Liver (tissue), 9 donors: ENCODE results near the gene USP6NL. TPM values are rescaled to one million over a fixed set of nuclear protein-coding genes. Genes with fewer than 3 reads are reported as not detected.

Experiments
- DNase-seq: peaks from one replicate; pipeline ENCODE4 v3.0.0-alpha.2; 2017; ENCODE audit warnings: low spot score
- H3K27ac ChIP-seq, 2 donors: one replicate each; pipeline ENCODE4 v1.7.0; 2013; ENCODE audit warnings: inconsistent platforms in 2 of 2, low read length in 2 of 2, control low read depth in 1 of 2, low read depth in 1 of 2, mild to moderate bottlenecking in 1 of 2
- H3K27me3 ChIP-seq, 4 donors: one replicate each; pipeline versions ENCODE4 v1.6.1 to v1.7.0; 2013; ENCODE audit warnings: low read length in 3 of 4, inconsistent platforms in 1 of 4, mild to moderate bottlenecking in 1 of 4, moderate library complexity in 1 of 4; ENCODE audit not compliant: control insufficient read depth in 4 of 4, insufficient read depth in 4 of 4
- H3K36me3 ChIP-seq, 4 donors: one replicate each; pipeline versions ENCODE4 v1.6.1 to v1.7.0; 2013; ENCODE audit warnings: low read length in 3 of 4, mild to moderate bottlenecking in 3 of 4, low read depth in 1 of 4, moderate library complexity in 1 of 4; ENCODE audit not compliant: control insufficient read depth in 4 of 4, insufficient read depth in 3 of 4
- H3K4me1 ChIP-seq, 4 donors: one replicate each; pipeline versions ENCODE4 v1.6.1 to v1.7.0; 2013; ENCODE audit warnings: low read length in 3 of 4, mild to moderate bottlenecking in 3 of 4, moderate library complexity in 1 of 4; ENCODE audit not compliant: control insufficient read depth in 4 of 4, insufficient read depth in 4 of 4
- H3K4me3 ChIP-seq, 3 donors: one replicate each; pipeline versions ENCODE4 v1.6.1 to v1.7.0; 2013; ENCODE audit warnings: low read length in 3 of 3, control low read depth in 1 of 3, low read depth in 1 of 3, mild to moderate bottlenecking in 1 of 3
- H3K9ac ChIP-seq, 2 donors: one replicate each; pipeline ENCODE4 v1.7.0; 2013; ENCODE audit warnings: low read length in 2 of 2, mild to moderate bottlenecking in 2 of 2, moderate library complexity in 2 of 2, control low read depth in 1 of 2, low read depth in 1 of 2
- H3K9me3 ChIP-seq, 4 donors: one replicate each; pipeline versions ENCODE4 v1.6.1 to v1.7.0; 2013; ENCODE audit warnings: low read length in 3 of 4; ENCODE audit not compliant: control insufficient read depth in 4 of 4
- EGR1 ChIP-seq, 2 donors: IDR thresholded peaks; 2 replicates each; pipeline ENCODE4 v1.6.1; 2016 to 2018; ENCODE audit warnings: antibody characterized with exemption in 2 of 2, low read depth in 2 of 2
- FOXA1 ChIP-seq: IDR thresholded peaks from 2 replicates; pipeline ENCODE4 v1.6.1; 2016; ENCODE audit warnings: antibody characterized with exemption
- GABPA ChIP-seq, 2 donors: IDR thresholded peaks in 1 of 2; conservative IDR thresholded peaks in 1 of 2; 2 replicates each; pipeline ENCODE4 v1.6.1; 2016; ENCODE audit warnings: antibody characterized with exemption in 2 of 2, mild to moderate bottlenecking in 1 of 2, moderate library complexity in 1 of 2
- JUND ChIP-seq, 2 donors: IDR thresholded peaks; 2 replicates each; pipeline ENCODE4 v1.6.1; 2016; ENCODE audit warnings: antibody characterized with exemption in 2 of 2
- NR2F2 ChIP-seq: IDR thresholded peaks from 2 replicates; pipeline ENCODE4 v1.6.1; 2016; ENCODE audit warnings: antibody characterized with exemption
- RAD21 ChIP-seq, 2 donors: IDR thresholded peaks; 2 replicates each; pipeline ENCODE4 v1.6.1; 2016; ENCODE audit warnings: antibody characterized with exemption in 2 of 2, mild to moderate bottlenecking in 2 of 2
- RXRA ChIP-seq, 2 donors: IDR thresholded peaks; 2 replicates each; pipeline ENCODE4 v1.6.1; 2017 to 2018; ENCODE audit warnings: antibody characterized with exemption in 2 of 2, mild to moderate bottlenecking in 1 of 2
- SP1 ChIP-seq: IDR thresholded peaks from 2 replicates; pipeline ENCODE4 v1.6.1; 2018; ENCODE audit warnings: antibody characterized with exemption, mild to moderate bottlenecking
- YY1 ChIP-seq: IDR thresholded peaks from 2 replicates; pipeline ENCODE4 v1.6.1; 2016; ENCODE audit warnings: antibody characterized with exemption, mild to moderate bottlenecking
- WGBS: extraction: QIAGEN DNeasy Blood & Tissue Kit; methylation state at CpG from one replicate; pipeline ENCODE4 v1.1.7; 2013; 5-methylcytosine and 5-hydroxymethylcytosine counted together
- polyA plus RNA-seq, 2 donors: library from polyadenylated mRNA; stranded (reverse) in 1 of 2; unstranded in 1 of 2; fragments of 200-250 nt in 1 of 2; fragments of >200 nt in 1 of 2; fragmentation: Nextera tagmentation in 1 of 2; extraction: Ambion mirVana in 1 of 2; gene quantifications; one replicate each; pipeline versions ENCODE4 v1.2.1 to v1.2.3, GENCODE V29; 2013 to 2015
- total RNA-seq, 2 donors: library from RNA; depleted of rRNA; stranded (reverse); fragments of >200 nt; gene quantifications; one replicate each; pipeline ENCODE4 v1.2.3, GENCODE V29; 2014
- TF ChIP-seq, protein P1 (sequence below): IDR thresholded peaks from 2 replicates; pipeline ENCODE4 v1.6.1; 2016; ENCODE audit warnings: antibody characterized with exemption
- TF ChIP-seq, protein P2 (sequence below): IDR thresholded peaks from 2 replicates; pipeline ENCODE4 v1.6.1; 2016; ENCODE audit warnings: antibody characterized with exemption
- TF ChIP-seq, protein P3 (sequence below): fragments of 150-350 bp; IDR thresholded peaks from 2 replicates; pipeline ENCODE4 v1.5.1; 2017; ENCODE audit warnings: improper control_type of control experiment, low read depth, low read length; ENCODE audit not compliant: missing input control
- TF ChIP-seq, protein P4 (sequence below): IDR thresholded peaks from 2 replicates; pipeline ENCODE4 v1.6.1; 2016; ENCODE audit warnings: antibody characterized with exemption
- TF ChIP-seq, protein P5 (sequence below): IDR thresholded peaks from 2 replicates; pipeline ENCODE4 v1.6.1; 2016; ENCODE audit warnings: antibody characterized with exemption, mild to moderate bottlenecking
- donor health status: healthy.
- donor health status: healthy.
- donor health status: healthy.
- donor health status: healthy.
- donor health status: healthy.

Gene USP6NL
- total and polyA plus RNA-seq, 4 donors, result 3.8 to 15.0 (median 10.2) TPM

DNA sequence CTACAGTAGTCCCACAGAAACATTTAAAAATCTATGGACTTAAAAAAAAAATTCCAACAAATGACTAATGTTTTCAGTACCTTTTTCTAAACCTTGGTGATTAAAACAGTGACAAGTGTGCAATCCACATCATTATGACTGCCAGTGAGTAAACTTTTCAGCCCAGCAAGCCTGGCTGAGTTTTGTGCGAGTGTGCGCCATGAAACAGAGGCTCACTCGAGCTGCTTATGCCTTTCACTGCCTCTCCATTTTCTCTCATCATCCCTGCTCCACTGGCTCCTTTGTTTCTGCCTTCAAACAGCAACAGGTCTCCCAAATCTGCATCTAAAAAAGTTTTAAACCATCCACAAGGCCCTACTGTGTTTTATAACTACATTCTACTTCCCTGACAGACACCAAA lies 105.8 kb downstream of the USP6NL start:
- 95% methylated on average over 3 of the region's 3 CpGs for WGBS
- H3K27me3 ChIP-seq, result no peaks in the 10 kb centered on the region
- H3K36me3 ChIP-seq, result peaks cover 4 to 10% (median 6%) of the 10 kb centered on the region in 4 donors
- no peaks in the 10 kb centered on the region for H3K9me3 ChIP-seq
- no peak overlapping the region for H3K4me3 ChIP-seq
- DNase-seq, result no peak
- no peak for TF ChIP-seq FOXA1
- no peak for TF ChIP-seq YY1
- TF ChIP-seq, protein P1, sequence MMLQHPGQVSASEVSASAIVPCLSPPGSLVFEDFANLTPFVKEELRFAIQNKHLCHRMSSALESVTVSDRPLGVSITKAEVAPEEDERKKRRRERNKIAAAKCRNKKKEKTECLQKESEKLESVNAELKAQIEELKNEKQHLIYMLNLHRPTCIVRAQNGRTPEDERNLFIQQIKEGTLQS, result no peak
- TF ChIP-seq JUND (IDR thresholded peaks at IDR 0.05), result no peak
- no peak for TF ChIP-seq SP1
- TF ChIP-seq, protein P2, sequence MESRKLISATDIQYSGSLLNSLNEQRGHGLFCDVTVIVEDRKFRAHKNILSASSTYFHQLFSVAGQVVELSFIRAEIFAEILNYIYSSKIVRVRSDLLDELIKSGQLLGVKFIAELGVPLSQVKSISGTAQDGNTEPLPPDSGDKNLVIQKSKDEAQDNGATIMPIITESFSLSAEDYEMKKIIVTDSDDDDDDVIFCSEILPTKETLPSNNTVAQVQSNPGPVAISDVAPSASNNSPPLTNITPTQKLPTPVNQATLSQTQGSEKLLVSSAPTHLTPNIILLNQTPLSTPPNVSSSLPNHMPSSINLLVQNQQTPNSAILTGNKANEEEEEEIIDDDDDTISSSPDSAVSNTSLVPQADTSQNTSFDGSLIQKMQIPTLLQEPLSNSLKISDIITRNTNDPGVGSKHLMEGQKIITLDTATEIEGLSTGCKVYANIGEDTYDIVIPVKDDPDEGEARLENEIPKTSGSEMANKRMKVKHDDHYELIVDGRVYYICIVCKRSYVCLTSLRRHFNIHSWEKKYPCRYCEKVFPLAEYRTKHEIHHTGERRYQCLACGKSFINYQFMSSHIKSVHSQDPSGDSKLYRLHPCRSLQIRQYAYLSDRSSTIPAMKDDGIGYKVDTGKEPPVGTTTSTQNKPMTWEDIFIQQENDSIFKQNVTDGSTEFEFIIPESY, result no peak
- TF ChIP-seq GABPA (IDR thresholded peaks at IDR 0.05 in 1 of 2, conservative IDR thresholded peaks at IDR 0.05 in 1 of 2), result no peak
- TF ChIP-seq EGR1 (IDR thresholded peaks at IDR 0.05; ENCODE audit: low read depth in 2 of 2), result no peak
- no peak for TF ChIP-seq RXRA (IDR thresholded peaks at IDR 0.05)
- H3K27ac ChIP-seq, result no peak overlapping the region
- H3K4me1 ChIP-seq, result no peaks in the 10 kb centered on the region
- H3K9ac ChIP-seq, result no peak overlapping the region

DNA sequence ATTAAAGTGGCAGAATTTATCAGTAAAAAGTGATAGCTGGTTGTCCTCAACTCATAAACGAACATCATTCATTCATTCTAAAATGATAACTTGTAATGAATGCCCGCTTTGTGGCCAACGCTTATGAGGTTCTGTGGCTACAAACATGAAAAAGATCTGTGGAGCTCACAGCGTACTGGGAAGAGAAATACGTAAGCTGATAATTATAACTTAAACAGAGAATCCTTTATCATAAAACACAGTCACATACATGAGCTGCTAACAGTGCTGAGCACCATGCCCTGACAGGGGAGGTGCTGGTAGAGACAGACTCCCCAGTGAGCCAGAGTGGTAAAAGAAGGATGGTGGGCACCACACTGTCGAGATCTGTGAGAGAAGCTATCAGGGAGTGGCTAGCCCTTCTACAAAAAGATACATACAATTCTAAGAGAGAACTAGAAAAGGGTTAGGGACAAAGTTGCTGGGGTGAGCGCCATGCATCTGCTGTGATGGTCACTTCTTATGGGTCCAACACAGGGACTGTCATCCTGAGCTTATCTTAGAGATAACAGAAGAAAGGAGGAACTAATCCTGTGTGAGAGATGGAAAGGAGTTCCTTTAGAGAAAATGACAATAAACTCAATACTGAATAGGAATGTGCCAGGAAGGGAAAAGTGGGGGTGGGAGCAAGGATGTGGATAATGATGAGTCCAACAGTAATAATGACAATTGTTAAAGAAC lies 106.7 kb downstream of the USP6NL start:
- H3K27ac ChIP-seq, result no peak overlapping the region
- DNase-seq, result no peak
- no peak overlapping the region for H3K9ac ChIP-seq
- no peak overlapping the region for H3K4me3 ChIP-seq
- no peaks in the 10 kb centered on the region for H3K4me1 ChIP-seq
- TF ChIP-seq, protein P1, result no peak
- TF ChIP-seq, protein P3, sequence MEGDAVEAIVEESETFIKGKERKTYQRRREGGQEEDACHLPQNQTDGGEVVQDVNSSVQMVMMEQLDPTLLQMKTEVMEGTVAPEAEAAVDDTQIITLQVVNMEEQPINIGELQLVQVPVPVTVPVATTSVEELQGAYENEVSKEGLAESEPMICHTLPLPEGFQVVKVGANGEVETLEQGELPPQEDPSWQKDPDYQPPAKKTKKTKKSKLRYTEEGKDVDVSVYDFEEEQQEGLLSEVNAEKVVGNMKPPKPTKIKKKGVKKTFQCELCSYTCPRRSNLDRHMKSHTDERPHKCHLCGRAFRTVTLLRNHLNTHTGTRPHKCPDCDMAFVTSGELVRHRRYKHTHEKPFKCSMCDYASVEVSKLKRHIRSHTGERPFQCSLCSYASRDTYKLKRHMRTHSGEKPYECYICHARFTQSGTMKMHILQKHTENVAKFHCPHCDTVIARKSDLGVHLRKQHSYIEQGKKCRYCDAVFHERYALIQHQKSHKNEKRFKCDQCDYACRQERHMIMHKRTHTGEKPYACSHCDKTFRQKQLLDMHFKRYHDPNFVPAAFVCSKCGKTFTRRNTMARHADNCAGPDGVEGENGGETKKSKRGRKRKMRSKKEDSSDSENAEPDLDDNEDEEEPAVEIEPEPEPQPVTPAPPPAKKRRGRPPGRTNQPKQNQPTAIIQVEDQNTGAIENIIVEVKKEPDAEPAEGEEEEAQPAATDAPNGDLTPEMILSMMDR, result no peak
- TF ChIP-seq, protein P4, sequence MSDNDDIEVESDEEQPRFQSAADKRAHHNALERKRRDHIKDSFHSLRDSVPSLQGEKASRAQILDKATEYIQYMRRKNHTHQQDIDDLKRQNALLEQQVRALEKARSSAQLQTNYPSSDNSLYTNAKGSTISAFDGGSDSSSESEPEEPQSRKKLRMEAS, result no peak
- TF ChIP-seq, protein P5, sequence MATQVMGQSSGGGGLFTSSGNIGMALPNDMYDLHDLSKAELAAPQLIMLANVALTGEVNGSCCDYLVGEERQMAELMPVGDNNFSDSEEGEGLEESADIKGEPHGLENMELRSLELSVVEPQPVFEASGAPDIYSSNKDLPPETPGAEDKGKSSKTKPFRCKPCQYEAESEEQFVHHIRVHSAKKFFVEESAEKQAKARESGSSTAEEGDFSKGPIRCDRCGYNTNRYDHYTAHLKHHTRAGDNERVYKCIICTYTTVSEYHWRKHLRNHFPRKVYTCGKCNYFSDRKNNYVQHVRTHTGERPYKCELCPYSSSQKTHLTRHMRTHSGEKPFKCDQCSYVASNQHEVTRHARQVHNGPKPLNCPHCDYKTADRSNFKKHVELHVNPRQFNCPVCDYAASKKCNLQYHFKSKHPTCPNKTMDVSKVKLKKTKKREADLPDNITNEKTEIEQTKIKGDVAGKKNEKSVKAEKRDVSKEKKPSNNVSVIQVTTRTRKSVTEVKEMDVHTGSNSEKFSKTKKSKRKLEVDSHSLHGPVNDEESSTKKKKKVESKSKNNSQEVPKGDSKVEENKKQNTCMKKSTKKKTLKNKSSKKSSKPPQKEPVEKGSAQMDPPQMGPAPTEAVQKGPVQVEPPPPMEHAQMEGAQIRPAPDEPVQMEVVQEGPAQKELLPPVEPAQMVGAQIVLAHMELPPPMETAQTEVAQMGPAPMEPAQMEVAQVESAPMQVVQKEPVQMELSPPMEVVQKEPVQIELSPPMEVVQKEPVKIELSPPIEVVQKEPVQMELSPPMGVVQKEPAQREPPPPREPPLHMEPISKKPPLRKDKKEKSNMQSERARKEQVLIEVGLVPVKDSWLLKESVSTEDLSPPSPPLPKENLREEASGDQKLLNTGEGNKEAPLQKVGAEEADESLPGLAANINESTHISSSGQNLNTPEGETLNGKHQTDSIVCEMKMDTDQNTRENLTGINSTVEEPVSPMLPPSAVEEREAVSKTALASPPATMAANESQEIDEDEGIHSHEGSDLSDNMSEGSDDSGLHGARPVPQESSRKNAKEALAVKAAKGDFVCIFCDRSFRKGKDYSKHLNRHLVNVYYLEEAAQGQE, result no peak
- no peak for TF ChIP-seq GABPA (IDR thresholded peaks at IDR 0.05 in 1 of 2, conservative IDR thresholded peaks at IDR 0.05 in 1 of 2)
- no peak for TF ChIP-seq FOXA1
- no peak for TF ChIP-seq NR2F2
- TF ChIP-seq EGR1 (IDR thresholded peaks at IDR 0.05; ENCODE audit: low read depth in 2 of 2), result no peak
- no peak for TF ChIP-seq JUND (IDR thresholded peaks at IDR 0.05)
- TF ChIP-seq RAD21 (IDR thresholded peaks at IDR 0.05), result no peak
- H3K27me3 ChIP-seq, result no peaks in the 10 kb centered on the region
- peaks cover 5 to 10% (median 6%) of the 10 kb centered on the region in 4 donors for H3K36me3 ChIP-seq
- no peaks in the 10 kb centered on the region for H3K9me3 ChIP-seq
- WGBS, result 96% methylated on average over 7 of the region's 7 CpGs
